Measurements from ENCODE around the gene STK16.

STK16 gene

DNA sequence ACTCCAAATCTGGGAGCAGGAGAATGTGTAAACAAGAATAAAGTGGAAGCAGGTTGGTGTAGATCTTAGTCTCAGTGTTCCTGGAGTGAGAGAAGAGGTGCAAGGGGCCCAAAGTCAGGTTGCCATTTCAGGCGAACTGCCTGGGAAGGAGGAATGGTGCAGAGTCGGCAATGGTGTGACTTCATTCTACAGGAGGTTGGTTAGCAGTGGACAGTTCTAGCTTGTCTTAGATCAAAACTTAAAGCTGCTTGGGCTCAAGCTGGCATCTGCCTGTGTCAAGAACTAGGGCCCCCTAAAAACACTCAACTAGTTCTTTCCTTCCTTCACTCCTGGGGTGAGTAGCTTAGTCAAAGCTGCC is 3.5 kb downstream of the STK16 start:
- H3K4me3 ChIP-seq (ENCODE audit: low read length), result no peak overlapping the region
- TF ChIP-seq, protein P1, sequence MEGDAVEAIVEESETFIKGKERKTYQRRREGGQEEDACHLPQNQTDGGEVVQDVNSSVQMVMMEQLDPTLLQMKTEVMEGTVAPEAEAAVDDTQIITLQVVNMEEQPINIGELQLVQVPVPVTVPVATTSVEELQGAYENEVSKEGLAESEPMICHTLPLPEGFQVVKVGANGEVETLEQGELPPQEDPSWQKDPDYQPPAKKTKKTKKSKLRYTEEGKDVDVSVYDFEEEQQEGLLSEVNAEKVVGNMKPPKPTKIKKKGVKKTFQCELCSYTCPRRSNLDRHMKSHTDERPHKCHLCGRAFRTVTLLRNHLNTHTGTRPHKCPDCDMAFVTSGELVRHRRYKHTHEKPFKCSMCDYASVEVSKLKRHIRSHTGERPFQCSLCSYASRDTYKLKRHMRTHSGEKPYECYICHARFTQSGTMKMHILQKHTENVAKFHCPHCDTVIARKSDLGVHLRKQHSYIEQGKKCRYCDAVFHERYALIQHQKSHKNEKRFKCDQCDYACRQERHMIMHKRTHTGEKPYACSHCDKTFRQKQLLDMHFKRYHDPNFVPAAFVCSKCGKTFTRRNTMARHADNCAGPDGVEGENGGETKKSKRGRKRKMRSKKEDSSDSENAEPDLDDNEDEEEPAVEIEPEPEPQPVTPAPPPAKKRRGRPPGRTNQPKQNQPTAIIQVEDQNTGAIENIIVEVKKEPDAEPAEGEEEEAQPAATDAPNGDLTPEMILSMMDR (conservative IDR thresholded peaks at IDR 0.05; ENCODE audit: low read length), result no peak
- DNase-seq (ENCODE audit: low read depth), result no peak

DNA sequence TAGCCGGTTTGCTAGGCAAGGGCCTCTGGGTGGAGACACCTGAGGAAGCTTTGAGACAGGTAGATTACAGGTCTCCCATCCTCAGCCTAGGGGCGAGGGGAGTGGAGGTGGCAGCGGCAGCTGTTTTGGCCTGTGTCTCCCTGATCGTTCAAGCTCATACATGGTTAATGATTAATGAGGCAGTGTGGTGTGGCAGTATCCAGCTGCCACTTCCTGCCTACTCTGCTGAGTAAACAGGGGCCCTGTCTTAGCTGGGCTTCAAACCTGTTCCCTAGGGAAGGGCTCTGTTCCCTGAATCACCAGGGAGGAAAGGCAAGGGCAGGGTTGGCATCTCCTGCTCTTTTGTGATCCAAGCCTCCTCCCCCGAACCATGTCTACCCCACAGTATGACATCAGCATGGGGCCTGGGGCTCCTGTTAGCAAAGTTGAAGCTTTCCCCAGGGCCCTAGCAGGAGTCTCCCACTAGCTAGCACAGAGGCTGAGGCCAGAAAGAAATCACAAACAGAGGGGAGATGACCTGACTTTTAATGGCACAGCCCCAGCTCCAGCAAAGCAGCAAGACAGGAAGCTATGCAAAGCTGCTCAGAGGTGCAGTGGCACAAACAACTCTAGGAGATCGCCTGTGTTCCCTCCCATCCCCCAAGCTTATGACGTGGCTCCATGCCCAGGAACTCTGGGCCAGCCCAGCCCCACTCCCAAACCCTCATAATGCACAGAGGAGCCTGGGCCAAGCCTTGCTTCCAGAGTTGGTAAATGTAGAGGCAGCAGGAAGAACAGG is 4.1 kb downstream of the STK16 start:
- DNase-seq (ENCODE audit: low read depth), result peak; percentile 79
- H3K4me3 ChIP-seq (ENCODE audit: low read length), result no peak overlapping the region
- TF ChIP-seq, protein P1 (conservative IDR thresholded peaks at IDR 0.05; ENCODE audit: low read length), result no peak

DNA sequence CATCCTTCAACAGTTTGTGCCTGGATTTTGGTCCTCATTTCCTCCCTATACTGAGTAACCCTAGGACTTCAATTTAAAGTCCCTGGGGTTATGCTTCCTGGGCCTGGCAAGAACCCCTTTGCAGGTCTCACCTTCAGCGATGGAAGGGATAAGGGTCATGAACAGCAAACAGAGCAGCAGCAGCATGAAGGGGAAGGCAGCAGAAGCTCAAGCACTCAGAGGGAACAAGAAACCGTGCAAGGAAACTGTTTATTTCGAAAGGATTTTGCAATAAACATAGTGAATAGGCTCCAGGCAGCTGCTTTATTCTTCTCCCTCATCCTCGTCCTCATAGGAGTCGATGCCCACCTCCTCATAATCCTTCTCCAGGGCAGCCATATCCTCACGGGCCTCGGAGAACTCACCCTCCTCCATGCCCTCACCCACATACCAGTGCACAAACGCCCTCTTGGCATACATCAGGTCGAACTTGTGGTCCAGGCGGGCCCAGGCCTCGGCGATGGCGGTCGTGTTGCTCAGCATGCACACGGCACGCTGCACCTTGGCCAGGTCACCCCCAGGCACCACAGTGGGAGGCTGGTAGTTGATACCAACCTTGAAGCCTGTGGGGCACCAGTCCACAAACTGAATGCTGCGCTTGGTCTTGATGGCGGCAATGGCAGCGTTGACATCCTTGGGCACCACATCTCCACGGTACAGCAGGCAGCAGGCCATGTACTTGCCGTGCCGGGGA is 4.9 kb downstream of the STK16 start:
- no peak for DNase-seq (ENCODE audit: low read depth)
- TF ChIP-seq, protein P1 (conservative IDR thresholded peaks at IDR 0.05; ENCODE audit: low read length), result no peak
- no peak overlapping the region for H3K4me3 ChIP-seq (ENCODE audit: low read length)

DNA sequence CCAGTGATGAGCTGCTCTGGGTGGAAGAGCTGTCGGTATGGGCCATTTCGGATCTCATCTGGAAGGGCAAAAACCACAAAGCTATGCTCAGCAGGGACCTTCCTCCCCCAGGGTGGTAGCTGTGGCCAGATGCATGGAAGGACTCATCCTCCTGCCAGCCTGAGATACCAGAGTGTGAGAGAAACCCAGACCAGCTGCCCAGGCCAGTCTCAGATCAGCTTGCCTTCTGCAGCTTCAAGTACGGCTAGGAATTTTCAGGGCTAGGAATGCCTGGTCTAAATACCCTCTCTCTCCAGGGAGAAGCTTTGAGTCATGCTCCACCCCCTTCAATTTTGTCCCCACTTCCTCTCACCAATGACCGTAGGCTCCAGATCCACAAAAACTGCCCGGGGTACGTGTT is 6.4 kb downstream of the STK16 start:
- TF ChIP-seq, protein P1 (conservative IDR thresholded peaks at IDR 0.05; ENCODE audit: low read length), result no peak
- peak; percentile 55 for DNase-seq (ENCODE audit: low read depth)
- no peak overlapping the region for H3K4me3 ChIP-seq (ENCODE audit: low read length)

DNA sequence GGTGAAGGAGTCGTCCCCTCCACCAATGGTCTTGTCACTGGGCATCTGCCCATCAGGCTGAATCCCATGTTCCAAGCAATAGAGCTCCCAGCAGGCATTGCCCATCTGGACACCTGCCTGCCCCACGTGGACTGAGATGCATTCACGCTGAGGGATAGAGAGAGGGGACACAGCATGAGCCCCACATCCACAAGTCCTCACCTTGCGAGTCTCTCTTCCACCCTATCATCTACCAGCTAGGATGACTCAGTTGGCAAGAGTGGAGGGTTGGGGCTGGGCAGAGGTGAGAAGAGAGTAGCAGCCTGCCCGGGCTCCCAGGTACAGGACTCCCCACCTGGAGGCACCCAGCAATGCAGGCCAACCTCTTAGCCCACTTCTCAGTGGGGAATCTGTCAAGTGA is 6.8 kb downstream of the STK16 start:
- DNase-seq (ENCODE audit: low read depth), result no peak

DNA sequence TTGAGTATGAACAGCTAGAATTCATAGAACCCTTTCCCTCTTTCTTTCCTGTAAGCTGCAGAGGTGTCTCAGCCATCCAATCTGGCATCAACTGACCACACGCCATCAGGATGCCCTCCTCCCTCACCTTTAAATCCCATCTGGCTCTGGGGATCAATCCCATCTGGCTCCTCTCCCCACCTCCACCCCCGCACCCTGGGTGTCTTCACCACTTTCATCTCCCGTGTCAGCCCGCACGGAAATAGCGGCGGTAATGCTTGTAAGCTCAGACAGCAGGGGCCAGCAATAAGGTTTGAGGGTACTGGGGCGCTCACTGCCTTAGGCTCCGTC is 7.3 kb downstream of the STK16 start:
- TF ChIP-seq, protein P1 (conservative IDR thresholded peaks at IDR 0.05; ENCODE audit: low read length), result no peak
- DNase-seq (ENCODE audit: low read depth), result no peak
- peak overlapping the region; percentile 67 for H3K4me3 ChIP-seq (ENCODE audit: low read length)

More for the DNA sequence above, 6.8 kb downstream of the STK16 start:
- H3K4me3 ChIP-seq (ENCODE audit: low read length), result no peak overlapping the region
- TF ChIP-seq, protein P1 (conservative IDR thresholded peaks at IDR 0.05; ENCODE audit: low read length), result no peak
